HG03432 (cell line): ENCODE results near the gene ANKS1A.
"Not testable (repeated sequence)": the region's sequence is repeated elsewhere in the genome, so short reads cannot be mapped to it uniquely, and the experiment has no call there.

Source experiments
- ATAC-seq: cut with Tn5 transposase; IDR thresholded peaks from one replicate; pipeline ENCODE4 v1.9.1; 2021; ENCODE audit warnings: mild to moderate bottlenecking, moderate library complexity; ENCODE audit not compliant: unreplicated experiment

Gene ANKS1A

GRCh38 chr6:34916348-34916967 lies 27.4 kb downstream of the ANKS1A start:
- no peak for ATAC-seq

GRCh38 chr6:34917626-34918285 lies 28.7 kb downstream of the ANKS1A start:
- no peak for ATAC-seq

GRCh38 chr6:34919651-34920050 lies 30.6 kb downstream of the ANKS1A start:
- no peak for ATAC-seq

- ATAC-seq, result no peak
Measured at GRCh38 chr6:34920097-34920496, 31.0 kb downstream of the ANKS1A start.

- ATAC-seq, result no peak
Measured at GRCh38 chr6:34922177-34922663, 33.2 kb downstream of the ANKS1A start.

- ATAC-seq, result no peak
Measured at GRCh38 chr6:34924831-34925625, 36.0 kb downstream of the ANKS1A start.

- no peak for ATAC-seq
Measured at GRCh38 chr6:34926655-34927054, 37.6 kb downstream of the ANKS1A start.

GRCh38 chr6:34928220-34928619 lies 39.2 kb downstream of the ANKS1A start:
- no peak for ATAC-seq

GRCh38 chr6:34928695-34929094 lies 39.6 kb downstream of the ANKS1A start:
- ATAC-seq, result no peak

- no peak for ATAC-seq
Measured at GRCh38 chr6:34929241-34929978, 40.4 kb downstream of the ANKS1A start.

- no peak for ATAC-seq
Measured at GRCh38 chr6:34930221-34930620, 41.2 kb downstream of the ANKS1A start.

- not testable (repeated sequence) for ATAC-seq
Measured at GRCh38 chr6:34932202-34932601, 43.1 kb downstream of the ANKS1A start.

- no peak for ATAC-seq
Measured at GRCh38 chr6:34934516-34934915, 45.5 kb downstream of the ANKS1A start.

GRCh38 chr6:34938268-34938667 lies 49.2 kb downstream of the ANKS1A start:
- ATAC-seq, result no peak

- no peak for ATAC-seq
Measured at GRCh38 chr6:34940030-34940434, 51.0 kb downstream of the ANKS1A start.

GRCh38 chr6:34941421-34941820 lies 52.4 kb downstream of the ANKS1A start:
- ATAC-seq, result no peak

GRCh38 chr6:34945317-34945716 lies 56.3 kb downstream of the ANKS1A start:
- ATAC-seq, result no peak

- no peak for ATAC-seq
Measured at GRCh38 chr6:34947561-34947960, 58.5 kb downstream of the ANKS1A start.

GRCh38 chr6:34949636-34950035 lies 60.6 kb downstream of the ANKS1A start:
- ATAC-seq, result no peak

GRCh38 chr6:34950849-34951248 lies 61.8 kb downstream of the ANKS1A start:
- ATAC-seq, result no peak

GRCh38 chr6:34951731-34952130 lies 62.7 kb downstream of the ANKS1A start:
- no peak for ATAC-seq
